AG04450 (cell line): ENCODE data around the gene HOXC13. TPM values are rescaled to one million over a fixed set of nuclear protein-coding genes. Genes with fewer than 3 reads are reported as not detected.
A peak's percentile ranks its signal among the peaks of the same experiment; 100 is the strongest.

Experiments
- CTCF ChIA-PET: fragments of 300-600, 350-600 bp; formaldehyde crosslinking; extraction: SDS; loops from one replicate; lab custom pipeline; 2022; ENCODE audit warnings: antibody characterized with exemption, inconsistent platforms; lab: Charles Lee
- POLR2A ChIA-PET: fragments of 350-600 bp; formaldehyde crosslinking; extraction: SDS; loops from one replicate; lab custom pipeline; 2021; ENCODE audit warnings: antibody characterized with exemption, inconsistent platforms; lab: Yijun Ruan, JAX
- DNase-seq: peaks from one replicate; pipeline ENCODE4 v3.0.0-alpha.2; 2011; ENCODE audit warnings: low read depth, low spot score
- H3K27ac ChIP-seq: one replicate; pipeline ENCODE4 v1.5.1; 2012; ENCODE audit warnings: low read depth, low read length, control low read depth
- H3K27me3 ChIP-seq: one replicate; pipeline ENCODE4 v1.6.0; 2012; ENCODE audit warnings: low read length; ENCODE audit not compliant: control insufficient read depth, insufficient read depth
- H3K4me3 ChIP-seq: 2 replicates; pipeline ENCODE4 v1.5.1; 2011; ENCODE audit warnings: mild to moderate bottlenecking, low read depth, low read length, control low read depth
- H3K9me3 ChIP-seq: 2 replicates; pipeline ENCODE4 v1.5.1; 2012; ENCODE audit warnings: low read length; ENCODE audit not compliant: control insufficient read depth, insufficient read depth
- CTCF ChIP-seq: IDR thresholded peaks from 2 replicates; pipeline ENCODE4 v1.5.1; 2011; ENCODE audit warnings: low read depth, low read length, control low read depth, inconsistent platforms
- polyA plus RNA-seq: library from polyadenylated mRNA; depleted of rRNA; stranded (reverse); fragments of >200 nt; gene quantifications from 2 replicates; pipeline ENCODE4 v1.2.3, GENCODE V29; 2011

HOXC13 gene
- polyA plus RNA-seq, 1 experiment, result not detected

- Histone ChIP-seq H3K9me3 (peaks cover 19% of the 10 kb centered on the region; the same call in 1 of the 2 replicates), H3K27ac (no peak overlapping the region), H3K27me3 (peaks cover 94% of the 10 kb centered on the region), H3K4me3 (no peak overlapping the region)
- ChIA-PET CTCF (no interaction called here), POLR2A (no interaction called here)
- TF ChIP-seq CTCF, result no peak
- no peak for DNase-seq
These were observed 13.1 kb downstream of the HOXC13 start for GRCh38 chr12:53951577-53952334.

- POLR2A ChIA-PET, result no interaction called here
- Histone ChIP-seq H3K4me3 (no peak overlapping the region), H3K9me3 (peaks cover 19% of the 10 kb centered on the region; the same call in 1 of the 2 replicates), H3K27ac (no peak overlapping the region), H3K27me3 (peaks cover 96% of the 10 kb centered on the region)
- CTCF ChIA-PET, result interaction anchor here (0.6 kb wide), 2 partner anchors 373 to 1066 kb away, joined by 3 to 5 read pairs; partner anchors contain the start of gene COPZ1
- DNase-seq, result no peak
- 0 out of 2 replicates have a peak, but pooled peaks have one; percentile 7 for TF ChIP-seq CTCF
These were observed 13.7 kb downstream of the HOXC13 start for GRCh38 chr12:53952335-53952694.

GRCh38 chr12:53952871-53953734 lies 14.5 kb downstream of the HOXC13 start:
- ChIA-PET CTCF (interaction anchor here (0.6 kb wide), 2 partner anchors 372 to 1067 kb away, joined by 3 to 5 read pairs; partner anchors contain the start of gene COPZ1), POLR2A (no interaction called here)
- Histone ChIP-seq H3K9me3 (peaks cover 19% of the 10 kb centered on the region; the same call in 1 of the 2 replicates), H3K27me3 (peaks cover 96% of the 10 kb centered on the region), H3K4me3 (no peak overlapping the region), H3K27ac (no peak overlapping the region)
- TF ChIP-seq CTCF, result no peak
- no peak for DNase-seq

- TF ChIP-seq CTCF, result no peak
- H3K27me3 ChIP-seq, result peaks cover 95% of the 10 kb centered on the region
- H3K9me3 ChIP-seq, result peaks cover 19% of the 10 kb centered on the region; the same call in 1 of the 2 replicates
- H3K27ac ChIP-seq, result no peak overlapping the region
- no peak for DNase-seq
- CTCF ChIA-PET, result interaction anchor here (0.6 kb wide), 1 partner anchor 425 kb away, joined by 4 read pairs; no protein-coding TSS in a partner anchor
- no peak overlapping the region for H3K4me3 ChIP-seq
- POLR2A ChIA-PET, result no interaction called here
These were observed 15.4 kb downstream of the HOXC13 start for GRCh38 chr12:53953831-53954693.
